Measurements from ENCODE around the gene MEIOB.
"Not testable (repeated sequence)": the region's sequence is repeated elsewhere in the genome, so short reads cannot be mapped to it uniquely, and the experiment has no call there.

The MEIOB gene

GRCh38 chr16:1907226-1907860, 35.4 kb upstream of the MEIOB start:
- no peak for DNase-seq

GRCh38 chr16:1906846-1907165, 34.8 kb upstream of the MEIOB start:
- DNase-seq, result no peak

- DNase-seq, result no peak
Observed at GRCh38 chr16:1906055-1906845, 34.3 kb upstream of the MEIOB start.

- DNase-seq, result no peak
Observed at GRCh38 chr16:1903845-1904840, 32.2 kb upstream of the MEIOB start.

GRCh38 chr16:1903220-1903574, 31.2 kb upstream of the MEIOB start:
- no peak for DNase-seq

GRCh38 chr16:1902547-1903219, 30.7 kb upstream of the MEIOB start:
- DNase-seq, result no peak

GRCh38 chr16:1900452-1900774, 28.4 kb upstream of the MEIOB start:
- no peak for DNase-seq

GRCh38 chr16:1899641-1900451, 27.9 kb upstream of the MEIOB start:
- DNase-seq, result no peak

GRCh38 chr16:1897692-1898091, 25.7 kb upstream of the MEIOB start:
- DNase-seq, result not testable (repeated sequence)

- no peak for DNase-seq
Observed at GRCh38 chr16:1895949-1896675, 24.1 kb upstream of the MEIOB start.

- no peak for DNase-seq
Observed at GRCh38 chr16:1895068-1895467, 23.1 kb upstream of the MEIOB start.

- no peak for DNase-seq
Observed at GRCh38 chr16:1890708-1891050, 18.7 kb upstream of the MEIOB start.

GRCh38 chr16:1890024-1890707, 18.2 kb upstream of the MEIOB start:
- no peak for DNase-seq

- DNase-seq, result no peak
Observed at GRCh38 chr16:1887711-1888354, 15.9 kb upstream of the MEIOB start.

- no peak for DNase-seq
Observed at GRCh38 chr16:1884889-1885288, 12.9 kb upstream of the MEIOB start.

GRCh38 chr16:1884155-1884760, 12.3 kb upstream of the MEIOB start:
- no peak for DNase-seq

GRCh38 chr16:1881172-1881571, 9.2 kb upstream of the MEIOB start:
- not testable (repeated sequence) for DNase-seq

GRCh38 chr16:1879477-1879876, 7.5 kb upstream of the MEIOB start:
- no peak for DNase-seq

- no peak for DNase-seq
Observed at GRCh38 chr16:1878256-1878655, 6.3 kb upstream of the MEIOB start.

- DNase-seq, result no peak
Observed at GRCh38 chr16:1877804-1878203, 5.8 kb upstream of the MEIOB start.
